Measurements from ENCODE around the gene GPR146. TPM values are rescaled to one million over a fixed set of nuclear protein-coding genes. Genes with fewer than 3 reads are reported as not detected.

Gene GPR146
- total and polyA plus RNA-seq, 9 of the 15 experiments (the other 6 are each of a cell fraction or from before 2014, with no cell fraction given), result 0.22 to 3.6 (median 0.64) TPM; not detected in 2

GRCh38 chr7:1086588-1087464 lies 42.5 kb downstream of the GPR146 start (continued):
- no peak for TF ChIP-seq KDM2B (CRISPR knock-in tag; IDR thresholded peaks at IDR 0.05)
- no peak for TF ChIP-seq CBFA2T3 (IDR thresholded peaks at IDR 0.05)
- TF ChIP-seq ZMIZ1 (IDR thresholded peaks at IDR 0.05; ENCODE audit: low read depth in 2 of 2, low read length in 2 of 2), result no peak
- no peak for TF ChIP-seq ZHX1 (conservative IDR thresholded peaks at IDR 0.05; ENCODE audit: low read length)
- TF ChIP-seq MTF1 (CRISPR knock-in tag; IDR thresholded peaks at IDR 0.05; ENCODE audit: borderline replicate concordance), result no peak
- no peak for TF ChIP-seq TEAD1 (CRISPR knock-in tag; IDR thresholded peaks at IDR 0.05)
- TF ChIP-seq CTCFL (IDR thresholded peaks at IDR 0.05; ENCODE audit: borderline replicate concordance, insufficient read depth, low read depth, low read length, poor library complexity, severe bottlenecking), result peak; percentile 69
- no peak for TF ChIP-seq TSHZ1 (CRISPR knock-in tag; IDR thresholded peaks at IDR 0.05)
- TF ChIP-seq PHTF2 (CRISPR knock-in tag; IDR thresholded peaks at IDR 0.05), result no peak
- no peak for TF ChIP-seq STAG1 (CRISPR knock-in tag; IDR thresholded peaks at IDR 0.05; ENCODE audit: borderline replicate concordance)
- TF ChIP-seq NFRKB (IDR thresholded peaks at IDR 0.05; ENCODE audit: low read depth), result no peak
- peak; percentile 53; the same call in 1 of the 2 replicates for TF ChIP-seq MTA3 (IDR thresholded peaks at IDR 0.05; ENCODE audit: borderline replicate concordance)
- 0 out of 2 replicates have a peak, but pooled peaks have one; percentile 41 for TF ChIP-seq KAT7 (CRISPR knock-in tag; IDR thresholded peaks at IDR 0.05; ENCODE audit: borderline replicate concordance)
- TF ChIP-seq SRSF1 (IDR thresholded peaks at IDR 0.05; ENCODE audit: low read depth, low read length), result no peak
